Stimulated activated CD8-positive, alpha-beta memory T cell treated with anti-CD3 and anti-CD28 coated beads, Interleukin-7, amount 100 ng/mL, for 48 hours (primary cell): ENCODE results near the gene EML1.

ENCODE experiments used
- DNase-seq, 2 donors: peaks; one replicate each; pipeline ENCODE4 v3.0.0-alpha.2; 2020; ENCODE audit warnings: low read depth in 1 of 2; ENCODE audit errors: extremely low read depth in 1 of 2

Gene EML1

DNA sequence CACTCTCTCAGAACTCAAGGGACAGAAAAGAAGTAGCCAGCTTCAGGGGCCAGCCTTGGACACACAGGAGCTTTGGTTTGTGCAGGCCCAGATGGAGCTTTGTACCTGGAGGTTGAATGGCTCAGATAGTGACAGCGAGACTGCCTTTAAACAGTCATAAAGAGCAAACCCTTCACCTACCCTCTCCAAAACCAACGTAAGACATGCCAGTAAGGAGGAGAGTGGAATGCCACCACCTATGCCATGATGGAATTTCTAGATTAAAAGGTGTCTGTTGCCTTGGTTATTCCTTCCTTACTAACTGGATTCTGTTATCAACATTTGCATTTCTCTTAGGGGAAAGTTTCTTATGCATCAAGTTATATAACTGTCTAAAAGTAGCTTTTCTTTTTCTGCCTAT lies 98.1 kb downstream of the EML1 start:
- DNase-seq = no peak

GRCh38 chr14:99891900-99892299 lies 98.7 kb downstream of the EML1 start:
- no peak for DNase-seq

- DNase-seq = no peak
These were observed 99.2 kb downstream of the EML1 start for GRCh38 chr14:99892406-99892805.

- DNase-seq = no peak
These were observed 103.1 kb downstream of the EML1 start for GRCh38 chr14:99896361-99896760.

- DNase-seq = no peak
These were observed 106.5 kb downstream of the EML1 start for GRCh38 chr14:99899578-99900178.

GRCh38 chr14:99902925-99903324 lies 109.7 kb downstream of the EML1 start:
- DNase-seq = no peak

DNA sequence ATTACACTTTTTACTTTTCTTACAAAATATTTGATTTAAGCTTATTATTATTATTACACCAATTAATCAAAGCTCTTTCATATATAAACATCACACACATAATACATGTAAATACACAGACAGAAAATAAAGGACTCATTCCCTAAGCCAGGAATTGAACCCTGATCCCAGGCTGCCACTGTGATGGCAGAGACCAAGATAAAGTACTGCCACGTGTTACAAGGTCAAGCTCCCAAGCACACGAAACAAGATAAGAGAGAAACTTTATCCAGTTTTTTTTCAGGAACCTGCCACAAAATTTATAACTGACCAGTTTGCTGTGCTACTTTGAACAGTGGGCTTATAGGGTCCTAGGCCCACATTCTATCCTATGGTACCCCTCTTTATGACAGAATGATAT lies 111.3 kb downstream of the EML1 start:
- DNase-seq = no peak

GRCh38 chr14:99905121-99905520 lies 111.9 kb downstream of the EML1 start:
- no peak for DNase-seq

DNA sequence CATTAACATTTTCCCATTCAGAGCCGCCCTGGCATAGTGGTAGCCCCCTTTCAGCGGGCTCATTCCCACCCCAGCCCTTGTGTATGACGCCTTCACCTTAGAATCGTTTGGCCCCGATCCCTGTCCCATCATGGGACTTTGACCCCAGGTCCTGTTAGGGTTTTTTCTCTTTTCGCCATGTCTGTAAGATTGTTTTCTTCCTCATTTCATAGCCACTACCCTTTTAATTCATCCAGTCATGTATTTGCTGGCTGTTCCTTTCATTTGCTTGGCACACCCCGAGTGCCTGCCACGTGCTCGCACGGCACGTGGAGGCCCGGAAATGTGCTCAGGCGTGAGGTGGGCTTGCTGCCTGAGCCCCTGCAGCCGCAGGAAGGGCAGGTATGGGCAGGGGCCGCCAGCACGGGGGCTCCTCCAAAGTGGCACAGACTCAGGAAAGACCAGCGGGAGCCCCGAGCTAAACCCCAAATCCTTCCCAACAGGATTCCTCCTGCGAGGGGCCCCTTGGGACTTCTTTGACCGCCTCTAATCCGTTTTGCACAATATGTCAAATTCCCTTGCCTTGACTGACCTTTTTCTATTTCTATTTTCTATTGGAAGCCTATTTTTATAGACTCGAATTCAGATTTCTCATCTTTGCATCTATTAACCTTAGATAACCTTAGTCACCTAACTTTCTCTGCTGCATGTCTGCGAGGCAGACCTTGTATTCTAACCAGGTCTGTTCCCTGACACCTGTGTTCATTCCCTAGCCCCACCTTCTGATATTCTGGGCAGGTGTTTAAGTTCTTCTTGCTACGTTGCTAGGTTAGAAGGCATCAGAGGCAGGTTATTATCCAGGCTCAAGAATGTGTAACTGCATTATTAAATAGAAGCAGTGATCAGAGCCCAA lies 114.8 kb downstream of the EML1 start:
- no peak for DNase-seq

DNA sequence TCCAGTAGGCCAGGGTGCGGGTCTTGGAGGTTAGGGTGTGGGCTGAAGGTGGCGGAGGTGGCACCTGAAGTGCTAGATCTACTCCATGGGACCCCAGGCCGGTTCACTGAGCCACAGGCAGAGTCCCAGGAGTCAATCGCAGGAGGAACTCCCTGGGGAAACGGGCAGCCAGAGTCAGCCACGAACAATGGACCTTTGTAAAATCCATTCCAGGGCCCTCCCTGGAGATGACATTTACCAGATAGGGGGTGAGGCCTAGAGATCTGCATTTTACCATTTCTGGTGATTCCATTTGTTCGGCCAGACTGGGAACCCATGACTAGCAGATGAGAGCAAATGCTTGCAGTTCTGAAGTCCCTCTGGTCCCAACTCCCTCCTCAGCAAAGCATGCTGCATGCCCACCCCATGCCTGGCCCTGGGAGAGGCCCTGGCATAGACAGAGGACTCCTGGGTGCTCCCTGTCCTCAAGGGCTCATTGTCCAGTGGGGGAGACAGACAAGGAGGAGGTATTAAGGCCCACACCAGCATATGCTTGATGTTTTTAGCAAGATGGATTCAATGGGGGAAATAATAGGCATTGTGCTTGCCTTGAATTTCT lies 115.5 kb downstream of the EML1 start:
- DNase-seq = no peak

- DNase-seq = no peak
These were observed 116.4 kb downstream of the EML1 start for GRCh38 chr14:99909513-99910064.

DNA sequence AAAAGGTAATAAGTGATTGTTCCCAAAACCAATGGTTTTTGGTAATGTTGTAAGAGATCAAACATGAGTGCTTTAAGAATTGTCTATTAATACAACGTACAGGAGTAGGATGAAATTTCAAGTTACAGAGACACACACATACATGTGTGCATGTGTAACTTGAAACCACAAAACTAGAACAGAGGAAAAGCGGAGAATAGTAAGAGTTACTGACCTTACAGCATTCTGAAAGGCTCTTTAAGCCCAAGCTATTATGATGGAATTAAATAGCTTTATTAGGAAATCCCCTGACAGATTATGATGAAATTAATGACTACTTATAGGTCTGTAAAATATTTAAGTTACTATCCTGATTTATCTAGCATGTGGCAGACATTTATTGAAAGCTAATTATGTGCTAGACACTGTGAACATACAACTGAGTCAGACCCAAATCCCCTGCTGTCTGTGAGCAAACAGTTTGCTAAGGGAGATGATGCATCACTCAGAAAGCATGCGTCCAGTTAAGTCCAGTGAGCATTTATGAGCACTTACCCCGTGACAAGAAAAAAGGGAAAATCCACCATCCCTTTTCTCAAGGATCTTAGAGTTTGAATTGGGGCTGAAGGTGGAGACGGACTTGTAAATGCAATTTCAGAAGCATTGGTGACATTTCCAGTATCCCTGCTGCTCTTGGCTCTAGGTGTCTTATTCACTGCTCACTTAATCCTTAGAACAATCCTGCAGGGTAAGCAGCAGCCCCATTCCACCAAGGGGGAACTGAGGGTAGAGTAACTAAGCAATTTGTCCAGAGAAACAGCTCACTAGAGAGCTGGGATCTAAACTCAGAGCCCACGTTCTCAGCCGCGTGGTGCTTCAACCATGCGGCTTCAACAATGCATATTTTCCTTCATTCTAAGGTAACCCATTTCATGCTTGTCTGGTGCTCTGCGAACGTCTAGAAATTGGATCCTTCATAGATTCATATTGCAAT lies 117.4 kb downstream of the EML1 start:
- no peak for DNase-seq

GRCh38 chr14:99915305-99916090 lies 122.3 kb downstream of the EML1 start:
- DNase-seq = no peak

DNA sequence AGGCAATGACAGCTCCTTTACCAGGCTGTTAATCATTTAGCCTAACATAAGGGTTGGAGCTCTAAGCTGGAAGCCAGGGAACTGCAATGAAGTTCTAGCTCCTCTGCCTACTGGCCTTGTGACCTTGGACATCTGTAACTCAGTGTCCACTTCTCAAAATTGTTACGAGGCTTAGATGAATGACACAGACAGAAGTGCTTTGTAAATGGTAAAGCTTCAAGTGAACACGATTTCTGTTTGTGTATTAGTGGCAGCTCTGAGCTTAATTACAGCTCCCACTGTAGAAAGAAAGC lies 122.8 kb downstream of the EML1 start:
- no peak for DNase-seq

GRCh38 chr14:99918781-99919180 lies 125.6 kb downstream of the EML1 start:
- DNase-seq = no peak

- no peak for DNase-seq
These were observed 128.2 kb downstream of the EML1 start for GRCh38 chr14:99921425-99921824.

- DNase-seq = no peak
These were observed 131.2 kb downstream of the EML1 start for GRCh38 chr14:99924379-99924778.

- DNase-seq = no peak
These were observed 132.3 kb downstream of the EML1 start for GRCh38 chr14:99925471-99925870.

DNA sequence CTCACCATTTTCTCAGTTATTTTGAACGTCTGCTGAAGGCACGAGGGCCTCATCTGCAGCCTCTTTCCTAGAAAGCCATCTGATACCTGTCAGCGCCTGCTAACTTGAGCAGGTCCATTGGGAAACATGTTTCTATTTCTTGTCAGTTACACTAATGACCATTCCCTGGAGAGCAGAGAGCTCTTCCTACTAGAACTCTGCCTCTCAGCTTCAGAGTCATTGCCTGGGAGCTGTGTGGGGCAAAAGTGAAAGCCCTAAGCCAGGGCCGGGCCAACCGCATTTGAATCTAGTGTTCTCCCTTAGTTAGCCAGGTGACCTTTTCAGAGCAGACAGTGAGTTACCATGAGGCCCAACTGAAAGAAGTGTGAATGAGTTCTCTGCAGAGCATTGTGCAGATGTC lies 135.8 kb downstream of the EML1 start:
- DNase-seq = no peak

GRCh38 chr14:99929601-99930000 lies 136.4 kb downstream of the EML1 start:
- no peak for DNase-seq
